ENCODE results near the gene MAPKAP1. TPM values are rescaled to one million over a fixed set of nuclear protein-coding genes. Genes with fewer than 3 reads are reported as not detected.
"Not testable (repeated sequence)": the region's sequence is repeated elsewhere in the genome, so short reads cannot be mapped to it uniquely, and the experiment has no call there.

Gene MAPKAP1
- polyA plus RNA-seq, 3 donors, result 61.0 to 79.8 (median 69.6) TPM

GRCh38 chr9:125418404-125418803 lies 288.6 kb downstream of the MAPKAP1 start:
- DNase-seq, result no peak

GRCh38 chr9:125416517-125416916 lies 290.5 kb downstream of the MAPKAP1 start:
- no peak for DNase-seq

GRCh38 chr9:125415583-125416460 lies 291.2 kb downstream of the MAPKAP1 start:
- DNase-seq, result no peak

- DNase-seq, result no peak
Measured at GRCh38 chr9:125413579-125413978, 293.4 kb downstream of the MAPKAP1 start.

- DNase-seq, result no peak
Measured at GRCh38 chr9:125412166-125412565, 294.8 kb downstream of the MAPKAP1 start.

- DNase-seq, result no peak
Measured at GRCh38 chr9:125411171-125411756, 295.7 kb downstream of the MAPKAP1 start.

GRCh38 chr9:125410522-125410894 lies 296.5 kb downstream of the MAPKAP1 start:
- no peak for DNase-seq

GRCh38 chr9:125409637-125410521 lies 297.1 kb downstream of the MAPKAP1 start:
- peak; percentile 38 for DNase-seq

- no peak for DNase-seq
Measured at GRCh38 chr9:125409217-125409636, 297.8 kb downstream of the MAPKAP1 start.

GRCh38 chr9:125407974-125408900 lies 298.8 kb downstream of the MAPKAP1 start:
- peak; percentile 76 for DNase-seq

GRCh38 chr9:125407432-125407973 lies 299.5 kb downstream of the MAPKAP1 start:
- no peak for DNase-seq

GRCh38 chr9:125406810-125407087 lies 300.3 kb downstream of the MAPKAP1 start:
- DNase-seq, result no peak

GRCh38 chr9:125405938-125406809 lies 300.8 kb downstream of the MAPKAP1 start:
- no peak for DNase-seq

GRCh38 chr9:125404733-125405132 lies 302.3 kb downstream of the MAPKAP1 start:
- DNase-seq, result no peak

- no peak for DNase-seq
Measured at GRCh38 chr9:125400725-125401716, 306.0 kb downstream of the MAPKAP1 start.

GRCh38 chr9:125400232-125400631 lies 306.8 kb downstream of the MAPKAP1 start:
- not testable (repeated sequence) for DNase-seq

GRCh38 chr9:125399666-125400065 lies 307.3 kb downstream of the MAPKAP1 start:
- no peak for DNase-seq

GRCh38 chr9:125399165-125399564 lies 307.8 kb downstream of the MAPKAP1 start:
- no peak for DNase-seq

GRCh38 chr9:125398243-125398642 lies 308.8 kb downstream of the MAPKAP1 start:
- no peak for DNase-seq

All from renal pelvis (tissue), 4 donors.